Measurements from ENCODE around the gene GTPBP4. TPM values are rescaled to one million over a fixed set of nuclear protein-coding genes. Genes with fewer than 3 reads are reported as not detected.

The GTPBP4 gene
- total RNA-seq, 2 donors from 2014 or later, result 15.6 to 39.9 TPM

- Histone ChIP-seq H3K9me3 (no peaks in the 10 kb centered on the region), H3K36me3 (no peaks in the 10 kb centered on the region), H3K4me1 (replicated peaks) (no peaks in the 10 kb centered on the region), H3K27me3 (replicated peaks; ENCODE audit: insufficient read depth) (no peaks in the 10 kb centered on the region), H3K27ac (no peak overlapping the region), H3K4me3 (no peak overlapping the region)
- no peak for DNase-seq (ENCODE audit: low spot score)
- whole genome bisulfite sequencing, result 91% methylated on average over 10 of the region's 11 CpGs
- intact Hi-C loops (cut with DNase I), result no loop called here
- TF ChIP-seq, protein P1, sequence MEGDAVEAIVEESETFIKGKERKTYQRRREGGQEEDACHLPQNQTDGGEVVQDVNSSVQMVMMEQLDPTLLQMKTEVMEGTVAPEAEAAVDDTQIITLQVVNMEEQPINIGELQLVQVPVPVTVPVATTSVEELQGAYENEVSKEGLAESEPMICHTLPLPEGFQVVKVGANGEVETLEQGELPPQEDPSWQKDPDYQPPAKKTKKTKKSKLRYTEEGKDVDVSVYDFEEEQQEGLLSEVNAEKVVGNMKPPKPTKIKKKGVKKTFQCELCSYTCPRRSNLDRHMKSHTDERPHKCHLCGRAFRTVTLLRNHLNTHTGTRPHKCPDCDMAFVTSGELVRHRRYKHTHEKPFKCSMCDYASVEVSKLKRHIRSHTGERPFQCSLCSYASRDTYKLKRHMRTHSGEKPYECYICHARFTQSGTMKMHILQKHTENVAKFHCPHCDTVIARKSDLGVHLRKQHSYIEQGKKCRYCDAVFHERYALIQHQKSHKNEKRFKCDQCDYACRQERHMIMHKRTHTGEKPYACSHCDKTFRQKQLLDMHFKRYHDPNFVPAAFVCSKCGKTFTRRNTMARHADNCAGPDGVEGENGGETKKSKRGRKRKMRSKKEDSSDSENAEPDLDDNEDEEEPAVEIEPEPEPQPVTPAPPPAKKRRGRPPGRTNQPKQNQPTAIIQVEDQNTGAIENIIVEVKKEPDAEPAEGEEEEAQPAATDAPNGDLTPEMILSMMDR (IDR thresholded peaks at IDR 0.05), result no peak
- TF ChIP-seq POLR2A (IDR thresholded peaks at IDR 0.05) (no peak), POLR2AphosphoS5 (IDR thresholded peaks at IDR 0.05) (no peak)
These were observed 34.4 kb upstream of the GTPBP4 start for GRCh38 chr10:953836-954235.

DNA sequence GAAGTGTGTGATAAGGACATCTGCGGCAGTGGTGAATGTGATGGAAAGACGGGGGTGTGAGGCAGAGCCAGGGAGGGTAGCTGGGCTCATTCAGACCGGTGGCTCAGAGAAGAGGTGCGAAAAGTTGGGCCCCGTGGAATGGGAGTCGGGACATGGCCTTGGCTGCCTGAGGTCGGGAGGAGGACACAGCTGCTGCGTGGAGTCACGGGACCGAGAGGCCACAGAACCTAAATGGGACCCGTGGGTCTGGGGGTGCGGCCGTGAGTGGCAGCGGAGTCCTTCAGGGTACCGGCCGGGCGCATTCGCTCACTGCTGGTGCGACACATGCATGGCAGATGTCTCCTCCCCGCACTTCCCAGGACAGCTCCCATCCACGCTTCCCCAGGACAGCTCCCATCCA, 33.8 kb upstream of the GTPBP4 start:
- Histone ChIP-seq H3K4me1 (replicated peaks) (no peaks in the 10 kb centered on the region), H3K9me3 (no peaks in the 10 kb centered on the region), H3K36me3 (no peaks in the 10 kb centered on the region), H3K27ac (no peak overlapping the region), H3K27me3 (replicated peaks; ENCODE audit: insufficient read depth) (no peaks in the 10 kb centered on the region), H3K4me3 (no peak overlapping the region)
- WGBS, result 94% methylated on average over 21 of the region's 21 CpGs
- no peak for DNase-seq (ENCODE audit: low spot score)
- intact Hi-C loops (cut with DNase I), result no loop called here
- TF ChIP-seq POLR2A (IDR thresholded peaks at IDR 0.05), result no peak
- TF ChIP-seq POLR2AphosphoS5 (IDR thresholded peaks at IDR 0.05), result no peak
- TF ChIP-seq, protein P1 (IDR thresholded peaks at IDR 0.05), result no peak

DNA sequence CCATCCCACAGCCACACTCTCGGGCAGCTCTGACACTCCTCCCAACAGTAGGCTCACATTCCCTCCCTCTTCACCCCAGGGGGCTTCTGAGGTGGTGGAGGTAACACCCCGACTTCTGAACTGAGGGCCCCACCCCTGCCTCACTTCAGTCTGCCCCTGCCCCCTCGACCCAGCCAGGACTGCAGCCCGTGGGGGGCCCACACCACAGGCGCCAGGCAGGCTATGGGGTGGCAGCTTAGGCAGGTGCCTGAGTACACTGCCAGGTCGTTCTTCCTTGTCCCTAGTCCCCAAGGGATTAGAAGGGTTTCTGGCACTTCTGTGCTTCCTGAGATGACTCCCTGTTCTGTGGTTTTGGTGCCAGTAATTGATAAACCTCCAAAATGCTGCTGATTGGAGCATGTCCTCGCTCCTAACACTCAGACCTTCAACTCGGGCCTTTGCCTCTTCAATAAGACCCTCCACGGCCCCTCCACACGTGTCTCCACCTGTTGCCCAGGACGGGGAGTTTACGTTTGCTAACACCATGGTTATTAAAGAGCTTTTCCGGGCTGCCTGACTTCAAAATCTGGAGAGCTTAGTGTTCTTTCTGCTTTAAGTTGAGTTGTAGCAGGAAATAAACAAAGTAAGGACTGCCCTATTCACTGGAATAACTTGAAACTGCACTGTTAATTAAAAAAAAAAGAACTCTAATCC, 33.0 kb upstream of the GTPBP4 start:
- no peaks in the 10 kb centered on the region for H3K9me3 ChIP-seq
- no peaks in the 10 kb centered on the region for H3K4me1 ChIP-seq (replicated peaks)
- H3K4me3 ChIP-seq, result no peak overlapping the region
- H3K27me3 ChIP-seq (replicated peaks; ENCODE audit: insufficient read depth), result no peaks in the 10 kb centered on the region
- no peak overlapping the region for H3K27ac ChIP-seq
- 28% methylated on average over 13 of the region's 13 CpGs for WGBS
- H3K36me3 ChIP-seq, result no peaks in the 10 kb centered on the region
- intact Hi-C loops (cut with DNase I), result no loop called here
- TF ChIP-seq POLR2AphosphoS5 (IDR thresholded peaks at IDR 0.05), result no peak
- TF ChIP-seq, protein P1 (IDR thresholded peaks at IDR 0.05), result no peak
- no peak for TF ChIP-seq POLR2A (IDR thresholded peaks at IDR 0.05)
- no peak for DNase-seq (ENCODE audit: low spot score)

DNA sequence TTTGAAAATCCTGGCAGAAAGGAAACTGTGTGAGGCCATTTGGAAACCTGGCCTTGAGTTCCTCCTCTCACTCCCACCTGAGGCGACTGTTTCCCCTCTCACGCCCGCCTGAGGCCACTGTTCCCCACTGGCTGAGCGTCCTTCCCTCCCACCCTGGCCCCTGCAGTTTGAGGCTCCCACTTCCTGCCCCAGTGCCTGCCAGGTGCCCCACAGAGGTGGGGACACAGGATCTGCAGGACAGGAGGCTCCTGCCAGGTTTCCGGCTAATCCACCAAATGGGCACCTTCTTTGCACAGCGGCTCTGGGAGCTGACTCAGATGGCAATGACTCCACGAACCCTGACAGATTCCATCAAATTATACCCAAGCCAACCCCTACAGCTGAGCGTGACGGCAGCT, 32.4 kb upstream of the GTPBP4 start:
- TF ChIP-seq, protein P1 (IDR thresholded peaks at IDR 0.05), result no peak
- TF ChIP-seq POLR2A (IDR thresholded peaks at IDR 0.05), result no peak
- TF ChIP-seq POLR2AphosphoS5 (IDR thresholded peaks at IDR 0.05), result no peak
- no peaks in the 10 kb centered on the region for H3K9me3 ChIP-seq
- H3K36me3 ChIP-seq, result no peaks in the 10 kb centered on the region
- H3K27ac ChIP-seq, result no peak overlapping the region
- WGBS, result 65% methylated on average over 7 of the region's 9 CpGs
- DNase-seq (ENCODE audit: low spot score), result no peak
- no peaks in the 10 kb centered on the region for H3K4me1 ChIP-seq (replicated peaks)
- no peaks in the 10 kb centered on the region for H3K27me3 ChIP-seq (replicated peaks; ENCODE audit: insufficient read depth)
- intact Hi-C loops (cut with DNase I), result no loop called here
- no peak overlapping the region for H3K4me3 ChIP-seq

GRCh38 chr10:958106-958505, 30.1 kb upstream of the GTPBP4 start:
- intact Hi-C loops (cut with DNase I), result no loop called here
- 86% methylated on average over 9 of the region's 9 CpGs for WGBS
- H3K36me3 ChIP-seq, result no peaks in the 10 kb centered on the region
- no peaks in the 10 kb centered on the region for H3K27me3 ChIP-seq (replicated peaks; ENCODE audit: insufficient read depth)
- TF ChIP-seq, protein P1 (IDR thresholded peaks at IDR 0.05), result no peak
- TF ChIP-seq POLR2A (IDR thresholded peaks at IDR 0.05) (no peak), POLR2AphosphoS5 (IDR thresholded peaks at IDR 0.05) (no peak)
- no peak for DNase-seq (ENCODE audit: low spot score)
- H3K4me1 ChIP-seq (replicated peaks), result no peaks in the 10 kb centered on the region
- H3K9me3 ChIP-seq, result no peaks in the 10 kb centered on the region
- no peak overlapping the region for H3K4me3 ChIP-seq
- no peak overlapping the region for H3K27ac ChIP-seq

All from prostate gland (tissue), 2 donors.